ENCODE measurements around the gene ACSL1.

GRCh38 chr4:184760681-184761080 is 65.1 kb downstream of the ACSL1 start:
- TF ChIP-seq CTCF (IDR thresholded peaks at IDR 0.05) (no peak), ZFX (IDR thresholded peaks at IDR 0.05; ENCODE audit: borderline replicate concordance) (no peak)
